ENCODE measurements around the gene BAIAP2. TPM values are rescaled to one million over a fixed set of nuclear protein-coding genes. Genes with fewer than 3 reads are reported as not detected.
A peak's percentile ranks its signal among the peaks of the same experiment; 100 is the strongest.

BAIAP2 gene
- total RNA-seq, 1 donor from 2014 or later: 113 TPM

GRCh38 chr17:81158688-81159590 is 124.0 kb downstream of the BAIAP2 start:
- intact Hi-C loops (cut with DNase I): no loop called here
- Histone ChIP-seq H3K4me3 (no peak overlapping the region), H3K4me1 (peaks cover 7% of the 10 kb centered on the region), H3K27ac (no peak overlapping the region), H3K27me3 (no peaks in the 10 kb centered on the region), H3K36me3 (no peaks in the 10 kb centered on the region), H3K9me3 (no peaks in the 10 kb centered on the region)
- DNase-seq (ENCODE audit: extremely low spot score in 2 of 2): no peak
- TF ChIP-seq POLR2AphosphoS5 (IDR thresholded peaks at IDR 0.05; ENCODE audit: insufficient read depth in 1 of 2, low read depth in 1 of 2) (no peak), CTCF (IDR thresholded peaks at IDR 0.05) (no peak), POLR2A (IDR thresholded peaks at IDR 0.05) (no peak)

- Histone ChIP-seq H3K27me3 (no peaks in the 10 kb centered on the region), H3K27ac (no peak overlapping the region), H3K9me3 (no peaks in the 10 kb centered on the region), H3K4me1 (peaks cover 7% of the 10 kb centered on the region), H3K36me3 (no peaks in the 10 kb centered on the region), H3K4me3 (peak overlapping the region; percentile 3 to 21)
- no peak for TF ChIP-seq CTCF (IDR thresholded peaks at IDR 0.05)
- no peak for TF ChIP-seq POLR2AphosphoS5 (IDR thresholded peaks at IDR 0.05; ENCODE audit: insufficient read depth in 1 of 2, low read depth in 1 of 2)
- TF ChIP-seq POLR2A (IDR thresholded peaks at IDR 0.05): no peak
- no peak for DNase-seq (ENCODE audit: extremely low spot score in 2 of 2)
- intact Hi-C loops (cut with DNase I): no loop called here
Measured at GRCh38 chr17:81159611-81160265, 124.8 kb downstream of the BAIAP2 start.

- no peak for TF ChIP-seq POLR2A (IDR thresholded peaks at IDR 0.05)
- TF ChIP-seq POLR2AphosphoS5 (IDR thresholded peaks at IDR 0.05; ENCODE audit: insufficient read depth in 1 of 2, low read depth in 1 of 2): no peak
- no peak for TF ChIP-seq CTCF (IDR thresholded peaks at IDR 0.05)
- H3K4me3 ChIP-seq: peak overlapping the region; percentile 3 to 21
- no peak for DNase-seq (ENCODE audit: extremely low spot score in 2 of 2)
- peaks cover 9% of the 10 kb centered on the region for H3K4me1 ChIP-seq
- H3K36me3 ChIP-seq: no peaks in the 10 kb centered on the region
- no peaks in the 10 kb centered on the region for H3K9me3 ChIP-seq
- H3K27me3 ChIP-seq: no peaks in the 10 kb centered on the region
- intact Hi-C loops (cut with DNase I): no loop called here
- no peak overlapping the region for H3K27ac ChIP-seq
Measured at GRCh38 chr17:81160306-81160705, 125.4 kb downstream of the BAIAP2 start.

- Histone ChIP-seq H3K9me3 (no peaks in the 10 kb centered on the region), H3K27me3 (no peaks in the 10 kb centered on the region), H3K4me3 (no peak overlapping the region), H3K4me1 (peaks cover 13% of the 10 kb centered on the region), H3K27ac (no peak overlapping the region), H3K36me3 (no peaks in the 10 kb centered on the region)
- TF ChIP-seq POLR2A (IDR thresholded peaks at IDR 0.05): no peak
- intact Hi-C loops (cut with DNase I): no loop called here
- no peak for DNase-seq (ENCODE audit: extremely low spot score in 2 of 2)
Measured at GRCh38 chr17:81160747-81161453, 125.9 kb downstream of the BAIAP2 start.

GRCh38 chr17:81161536-81161935 is 126.6 kb downstream of the BAIAP2 start:
- DNase-seq (ENCODE audit: extremely low spot score in 2 of 2): no peak
- intact Hi-C loops (cut with DNase I): no loop called here
- H3K27ac ChIP-seq: no peak overlapping the region
- no peak overlapping the region for H3K4me3 ChIP-seq
- no peaks in the 10 kb centered on the region for H3K9me3 ChIP-seq
- peaks cover 13% of the 10 kb centered on the region for H3K4me1 ChIP-seq
- H3K36me3 ChIP-seq: no peaks in the 10 kb centered on the region
- no peak for TF ChIP-seq POLR2A (IDR thresholded peaks at IDR 0.05)
- no peak for TF ChIP-seq POLR2AphosphoS5 (IDR thresholded peaks at IDR 0.05; ENCODE audit: insufficient read depth in 1 of 2, low read depth in 1 of 2)
- no peak for TF ChIP-seq CTCF (IDR thresholded peaks at IDR 0.05)
- no peaks in the 10 kb centered on the region for H3K27me3 ChIP-seq
